ENCODE results near the gene MRPL21. TPM values are rescaled to one million over a fixed set of nuclear protein-coding genes. Genes with fewer than 3 reads are reported as not detected.

Gene MRPL21
- total RNA-seq, 3 donors from 2014 or later (not counting 1 experiment from before 2014, with no cell fraction given), result 39.0 to 47.4 (median 40.3) TPM

DNA sequence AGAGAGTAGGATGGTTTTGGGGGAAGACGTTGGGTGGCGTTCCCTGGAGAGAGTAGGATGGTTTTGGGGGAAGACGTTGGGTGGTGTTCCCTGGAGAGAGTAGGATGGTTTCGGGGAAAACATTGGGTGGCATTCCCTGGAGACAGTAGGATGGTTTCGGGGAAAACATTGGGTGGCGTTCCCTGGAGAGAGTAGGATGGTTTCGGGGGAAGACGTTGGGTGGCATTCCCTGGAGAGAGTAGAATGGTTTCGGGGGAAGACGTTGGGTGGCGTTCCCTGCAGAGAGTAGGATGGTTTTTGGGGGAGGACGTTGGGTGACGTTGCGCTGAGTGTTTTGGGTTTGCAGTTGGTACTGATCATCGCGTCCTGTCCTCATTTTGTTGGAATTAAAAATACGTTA is 28.3 kb upstream of the MRPL21 start:
- no peak for DNase-seq
- TF ChIP-seq, protein P1, sequence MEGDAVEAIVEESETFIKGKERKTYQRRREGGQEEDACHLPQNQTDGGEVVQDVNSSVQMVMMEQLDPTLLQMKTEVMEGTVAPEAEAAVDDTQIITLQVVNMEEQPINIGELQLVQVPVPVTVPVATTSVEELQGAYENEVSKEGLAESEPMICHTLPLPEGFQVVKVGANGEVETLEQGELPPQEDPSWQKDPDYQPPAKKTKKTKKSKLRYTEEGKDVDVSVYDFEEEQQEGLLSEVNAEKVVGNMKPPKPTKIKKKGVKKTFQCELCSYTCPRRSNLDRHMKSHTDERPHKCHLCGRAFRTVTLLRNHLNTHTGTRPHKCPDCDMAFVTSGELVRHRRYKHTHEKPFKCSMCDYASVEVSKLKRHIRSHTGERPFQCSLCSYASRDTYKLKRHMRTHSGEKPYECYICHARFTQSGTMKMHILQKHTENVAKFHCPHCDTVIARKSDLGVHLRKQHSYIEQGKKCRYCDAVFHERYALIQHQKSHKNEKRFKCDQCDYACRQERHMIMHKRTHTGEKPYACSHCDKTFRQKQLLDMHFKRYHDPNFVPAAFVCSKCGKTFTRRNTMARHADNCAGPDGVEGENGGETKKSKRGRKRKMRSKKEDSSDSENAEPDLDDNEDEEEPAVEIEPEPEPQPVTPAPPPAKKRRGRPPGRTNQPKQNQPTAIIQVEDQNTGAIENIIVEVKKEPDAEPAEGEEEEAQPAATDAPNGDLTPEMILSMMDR (IDR thresholded peaks at IDR 0.05), result no peak
- no peak for ATAC-seq
- Histone ChIP-seq H3K4me1 (ENCODE audit: control insufficient read depth, insufficient read depth, low read length) (no peaks in the 10 kb centered on the region), H3K4me3 (ENCODE audit: low read length) (no peak overlapping the region), H3K36me3 (ENCODE audit: control insufficient read depth, insufficient read depth, low read length) (peaks cover 56% of the 10 kb centered on the region), H3K27me3 (ENCODE audit: control insufficient read depth, insufficient read depth, low read length) (no peaks in the 10 kb centered on the region), H3K9me3 (ENCODE audit: control insufficient read depth, insufficient read depth, low read length) (no peaks in the 10 kb centered on the region), H3K27ac (ENCODE audit: low read length) (no peak overlapping the region)
- no peak overlapping the region for H3K4me3 Mint-ChIP-seq
- intact Hi-C loops (cut with micrococcal nuclease), result no loop called here
- no peaks in the 10 kb centered on the region for H3K4me1 Mint-ChIP-seq
- H3K9me3 Mint-ChIP-seq, result no peaks in the 10 kb centered on the region
- 94% methylated on average over 17 of the region's 17 CpGs for WGBS (ENCODE audit: insufficient coverage)
- no peak overlapping the region for H3K27ac Mint-ChIP-seq
- no peaks in the 10 kb centered on the region for H3K27me3 Mint-ChIP-seq (ENCODE audit: low read depth in 2 of 2)
- H3K36me3 Mint-ChIP-seq, result peaks cover 4% of the 10 kb centered on the region

DNA sequence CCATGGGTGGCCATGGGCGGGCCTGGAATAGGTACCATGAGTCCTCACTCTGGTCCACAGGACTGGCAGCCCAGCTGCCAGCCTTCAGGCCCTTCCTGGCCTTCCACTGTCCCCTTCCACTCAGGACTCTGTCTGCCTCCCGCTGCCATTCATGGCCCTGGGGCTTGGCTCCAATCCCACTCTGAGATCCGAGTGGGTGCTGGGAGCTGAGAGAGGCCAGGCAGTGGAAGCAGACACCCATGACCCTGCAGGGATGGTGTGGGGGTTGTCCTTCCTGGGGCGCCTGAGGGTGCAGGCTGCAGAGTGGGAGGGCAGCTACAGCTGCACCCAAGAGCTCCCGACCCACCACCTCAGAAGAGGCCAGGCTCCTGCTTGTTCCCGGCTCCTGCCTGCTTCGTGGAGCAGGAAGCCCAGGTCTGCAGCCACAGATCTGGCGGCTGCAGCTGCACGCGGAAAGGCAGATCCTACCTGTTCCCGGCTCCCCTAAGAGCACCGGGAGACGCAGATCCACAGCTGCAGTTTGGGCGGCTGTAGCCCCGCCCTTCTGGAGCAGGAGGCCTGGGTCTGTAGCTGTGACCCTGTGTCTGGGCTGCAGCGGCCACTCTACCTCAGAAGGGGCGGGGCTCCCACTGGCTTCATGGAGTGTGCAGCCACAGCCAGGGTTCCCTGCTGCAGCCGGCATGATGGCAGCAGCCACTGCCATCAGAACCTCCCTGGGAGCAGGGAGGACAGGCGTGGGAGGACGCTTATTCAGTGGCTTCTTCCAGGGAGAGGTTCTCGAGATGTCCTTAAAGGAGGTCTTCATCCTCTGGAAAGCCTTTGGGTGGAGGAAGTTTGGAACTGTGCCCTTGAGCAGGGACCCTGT is 27.6 kb upstream of the MRPL21 start:
- H3K9me3 ChIP-seq (ENCODE audit: control insufficient read depth, insufficient read depth, low read length), result peaks cover 3% of the 10 kb centered on the region
- no peak overlapping the region for H3K27ac Mint-ChIP-seq
- no peaks in the 10 kb centered on the region for H3K27me3 ChIP-seq (ENCODE audit: control insufficient read depth, insufficient read depth, low read length)
- ATAC-seq (no peak), DNase-seq (no peak)
- intact Hi-C loops (cut with micrococcal nuclease), result no loop called here
- no peak overlapping the region for H3K4me3 Mint-ChIP-seq
- no peaks in the 10 kb centered on the region for H3K27me3 Mint-ChIP-seq (ENCODE audit: low read depth in 2 of 2)
- H3K4me3 ChIP-seq (ENCODE audit: low read length), result no peak overlapping the region
- WGBS (ENCODE audit: insufficient coverage), result 91% methylated on average over 21 of the region's 21 CpGs
- H3K9me3 Mint-ChIP-seq, result no peaks in the 10 kb centered on the region
- H3K27ac ChIP-seq (ENCODE audit: low read length), result no peak overlapping the region
- TF ChIP-seq, protein P1 (IDR thresholded peaks at IDR 0.05), result no peak
- peaks cover 11% of the 10 kb centered on the region for H3K36me3 Mint-ChIP-seq
- H3K36me3 ChIP-seq (ENCODE audit: control insufficient read depth, insufficient read depth, low read length), result peaks cover 54% of the 10 kb centered on the region
- no peaks in the 10 kb centered on the region for H3K4me1 ChIP-seq (ENCODE audit: control insufficient read depth, insufficient read depth, low read length)
- H3K4me1 Mint-ChIP-seq, result no peaks in the 10 kb centered on the region

DNA sequence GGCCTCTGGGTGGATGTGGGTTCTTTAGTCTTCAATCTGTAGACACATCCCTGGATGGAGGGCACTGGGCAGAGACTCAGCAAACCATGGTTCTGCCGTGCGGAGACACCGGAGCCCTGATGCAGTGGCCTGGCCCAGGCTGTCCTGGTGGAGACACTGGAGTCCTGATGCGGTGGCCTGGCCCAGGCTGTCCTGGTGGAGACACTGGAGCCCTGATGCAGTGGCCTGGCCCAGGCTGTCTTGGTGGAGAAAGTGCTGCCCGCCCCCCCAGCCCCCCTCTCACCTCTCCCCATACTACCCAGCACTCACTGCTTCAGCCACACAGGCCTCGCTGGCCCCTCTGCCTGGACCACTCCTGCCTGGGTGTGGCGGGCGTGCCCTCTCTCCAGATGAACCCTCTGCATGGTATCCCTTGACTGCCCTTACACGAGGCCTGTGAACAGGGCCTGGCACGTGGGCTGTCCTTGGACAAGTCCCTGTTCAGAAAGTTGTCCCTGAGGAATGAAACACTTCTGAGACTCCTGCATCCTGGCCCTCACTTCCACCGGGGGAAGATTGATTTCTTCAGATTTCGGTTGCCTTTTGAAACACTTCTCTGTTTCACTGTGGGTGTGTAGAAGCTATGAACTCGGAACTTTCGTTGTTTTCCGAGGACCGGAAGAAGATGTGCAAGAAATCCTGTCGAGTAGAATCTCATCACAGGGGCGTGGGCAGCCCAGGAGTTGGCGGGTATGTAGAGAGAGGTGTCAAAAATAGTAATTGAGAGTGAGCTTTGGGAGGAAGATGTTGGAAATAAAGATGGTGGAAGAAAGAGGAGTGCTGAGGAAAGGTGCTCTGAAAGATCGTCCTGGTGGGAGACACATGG is 26.3 kb upstream of the MRPL21 start:
- Mint-ChIP-seq H3K27me3 (ENCODE audit: low read depth in 2 of 2) (no peaks in the 10 kb centered on the region), H3K36me3 (peaks cover 21% of the 10 kb centered on the region), H3K9me3 (peaks cover 5 to 8% of the 10 kb centered on the region in 2 donors), H3K4me1 (no peaks in the 10 kb centered on the region), H3K4me3 (no peak overlapping the region), H3K27ac (no peak overlapping the region)
- Histone ChIP-seq H3K27me3 (ENCODE audit: control insufficient read depth, insufficient read depth, low read length) (no peaks in the 10 kb centered on the region), H3K4me3 (ENCODE audit: low read length) (no peak overlapping the region), H3K27ac (ENCODE audit: low read length) (no peak overlapping the region), H3K9me3 (ENCODE audit: control insufficient read depth, insufficient read depth, low read length) (peaks cover 9% of the 10 kb centered on the region), H3K36me3 (ENCODE audit: control insufficient read depth, insufficient read depth, low read length) (peaks cover 53% of the 10 kb centered on the region), H3K4me1 (ENCODE audit: control insufficient read depth, insufficient read depth, low read length) (no peaks in the 10 kb centered on the region)
- DNase-seq (no peak), ATAC-seq (no peak)
- WGBS (ENCODE audit: insufficient coverage), result 92% methylated on average over 19 of the region's 20 CpGs
- TF ChIP-seq, protein P1 (IDR thresholded peaks at IDR 0.05), result no peak
- intact Hi-C loops (cut with micrococcal nuclease), result no loop called here
